Neutrophil (primary cell): ENCODE results near the gene CFAP97D2.
A peak's percentile ranks its signal among the peaks of the same experiment; 100 is the strongest.
"Not testable (repeated sequence)": the region's sequence is repeated elsewhere in the genome, so short reads cannot be mapped to it uniquely, and the experiment has no call there.

ENCODE experiments used
- H3K27ac ChIP-seq: fragments of 200-600 bp; sonication (generic); 2 replicates; pipeline ENCODE4 v1.5.1; 2016; ENCODE audit warnings: mild to moderate bottlenecking, moderate library complexity
- H3K27me3 ChIP-seq: fragments of 200-600 bp; sonication (generic); 2 replicates; pipeline ENCODE4 v1.6.0; 2016; ENCODE audit warnings: mild to moderate bottlenecking
- H3K36me3 ChIP-seq: fragments of 200-600 bp; sonication (generic); 2 replicates; pipeline ENCODE4 v1.5.1; 2017
- H3K4me1 ChIP-seq, 2 experiments: fragments of 200-600 bp in 1 of 2; sonication (generic) in 1 of 2; 1 replicate in 1 of 2; 2 replicates in 1 of 2; pipeline versions ENCODE4 v1.5.1 to v1.6.1; 2013 to 2016; ENCODE audit warnings: low read depth in 1 of 2, low read length in 1 of 2, mild to moderate bottlenecking in 1 of 2, moderate library complexity in 1 of 2; ENCODE audit not compliant: control insufficient read depth in 1 of 2, insufficient read depth in 1 of 2
- H3K4me3 ChIP-seq, 2 experiments: fragments of 200-600 bp in 1 of 2; sonication (generic) in 1 of 2; 1 replicate in 1 of 2; 2 replicates in 1 of 2; pipeline ENCODE4 v1.5.1; 2013 to 2016; ENCODE audit warnings: low read depth in 1 of 2, low read length in 1 of 2, mild to moderate bottlenecking in 1 of 2, moderate library complexity in 1 of 2
- H3K9me3 ChIP-seq: fragments of 200-600 bp; sonication (generic); 2 replicates; pipeline ENCODE4 v1.5.1; 2016
- TF ChIP-seq, protein P1 (sequence below): fragments of 200-600 bp; sonication (generic); IDR thresholded peaks from 2 replicates; pipeline ENCODE4 v1.5.1; 2016; ENCODE audit warnings: antibody characterized with exemption

CFAP97D2 gene

DNA sequence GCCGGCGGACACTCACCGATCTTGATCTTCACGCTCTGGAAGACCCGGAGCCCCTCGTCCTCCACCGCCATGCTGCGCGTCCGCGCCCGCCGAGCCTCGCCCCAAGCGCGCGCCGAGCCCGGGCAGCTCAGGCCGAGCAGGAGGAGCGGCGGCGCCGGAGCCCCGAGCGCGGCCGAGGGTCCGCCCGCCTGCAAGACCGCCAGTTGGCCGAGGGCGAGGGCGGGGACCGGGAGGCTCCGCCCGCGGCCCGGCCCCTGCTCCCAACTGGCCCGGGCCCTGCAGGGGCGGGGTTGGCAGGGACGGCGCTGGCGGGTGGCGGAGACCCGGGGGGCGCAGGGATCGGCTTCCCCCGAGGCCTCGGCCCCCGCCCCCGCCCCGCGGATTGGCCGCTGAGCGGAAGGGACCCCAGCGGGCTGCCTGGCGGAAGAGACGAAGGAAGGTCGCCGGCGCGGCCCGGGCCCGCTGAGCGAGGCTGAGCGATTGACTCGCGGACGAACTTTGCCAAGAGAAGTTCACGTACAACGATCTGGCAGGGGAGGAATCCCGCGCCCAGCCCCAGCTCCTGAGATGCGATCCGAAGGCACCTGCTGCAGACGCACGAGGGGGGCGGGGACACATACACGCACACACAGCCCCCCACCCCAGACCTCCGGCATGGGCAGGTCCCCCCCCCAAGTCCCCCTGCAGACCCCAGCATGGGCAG, 46.5 kb upstream of the CFAP97D2 start, which contains the start of gene RASA3:
Gene RASA3 (minus strand): TSS at position 205 of the 703 bp plus-strand sequence. CDS start 134 bp downstream, at position 71.
- no peaks in the 10 kb centered on the region for H3K9me3 ChIP-seq
- peaks cover 43 to 47% of the 10 kb centered on the region in 2 experiments for H3K4me1 ChIP-seq
- TF ChIP-seq, protein P1, sequence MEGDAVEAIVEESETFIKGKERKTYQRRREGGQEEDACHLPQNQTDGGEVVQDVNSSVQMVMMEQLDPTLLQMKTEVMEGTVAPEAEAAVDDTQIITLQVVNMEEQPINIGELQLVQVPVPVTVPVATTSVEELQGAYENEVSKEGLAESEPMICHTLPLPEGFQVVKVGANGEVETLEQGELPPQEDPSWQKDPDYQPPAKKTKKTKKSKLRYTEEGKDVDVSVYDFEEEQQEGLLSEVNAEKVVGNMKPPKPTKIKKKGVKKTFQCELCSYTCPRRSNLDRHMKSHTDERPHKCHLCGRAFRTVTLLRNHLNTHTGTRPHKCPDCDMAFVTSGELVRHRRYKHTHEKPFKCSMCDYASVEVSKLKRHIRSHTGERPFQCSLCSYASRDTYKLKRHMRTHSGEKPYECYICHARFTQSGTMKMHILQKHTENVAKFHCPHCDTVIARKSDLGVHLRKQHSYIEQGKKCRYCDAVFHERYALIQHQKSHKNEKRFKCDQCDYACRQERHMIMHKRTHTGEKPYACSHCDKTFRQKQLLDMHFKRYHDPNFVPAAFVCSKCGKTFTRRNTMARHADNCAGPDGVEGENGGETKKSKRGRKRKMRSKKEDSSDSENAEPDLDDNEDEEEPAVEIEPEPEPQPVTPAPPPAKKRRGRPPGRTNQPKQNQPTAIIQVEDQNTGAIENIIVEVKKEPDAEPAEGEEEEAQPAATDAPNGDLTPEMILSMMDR = no peak
- H3K27ac ChIP-seq = peak within 1 kb of the TSS; percentile 87
- peak within 1 kb of the TSS; percentile 84 to 87 for H3K4me3 ChIP-seq
- no peaks in the 10 kb centered on the region for H3K36me3 ChIP-seq
- H3K27me3 ChIP-seq = peaks cover 34% of the 10 kb centered on the region

DNA sequence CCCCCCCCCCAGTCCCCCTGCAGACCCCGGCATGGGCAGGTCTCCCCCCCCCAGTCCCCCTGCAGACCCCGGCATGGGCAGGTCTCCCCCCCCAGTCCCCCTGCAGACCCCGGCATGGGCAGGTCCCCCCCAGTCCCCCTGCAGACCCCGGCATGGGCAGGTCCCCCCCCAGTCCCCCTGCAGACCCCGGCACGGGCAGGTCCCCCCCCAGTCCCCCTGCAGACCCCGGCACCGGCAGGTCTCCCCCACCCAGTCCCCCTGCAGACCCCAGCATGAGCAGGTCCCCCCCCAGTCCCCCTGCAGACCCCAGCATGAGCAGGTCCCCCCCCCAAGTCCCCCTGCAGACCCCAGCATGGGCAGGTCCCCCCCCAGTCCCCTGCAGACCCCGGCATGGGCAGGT, 45.9 kb upstream of the CFAP97D2 start:
- not testable (repeated sequence) for H3K27ac ChIP-seq, H3K36me3 ChIP-seq, H3K9me3 ChIP-seq, H3K4me3 ChIP-seq
- Histone ChIP-seq H3K4me1 (peaks cover 40 to 45% of the 10 kb centered on the region in 2 experiments), H3K27me3 (peaks cover 34% of the 10 kb centered on the region)

DNA sequence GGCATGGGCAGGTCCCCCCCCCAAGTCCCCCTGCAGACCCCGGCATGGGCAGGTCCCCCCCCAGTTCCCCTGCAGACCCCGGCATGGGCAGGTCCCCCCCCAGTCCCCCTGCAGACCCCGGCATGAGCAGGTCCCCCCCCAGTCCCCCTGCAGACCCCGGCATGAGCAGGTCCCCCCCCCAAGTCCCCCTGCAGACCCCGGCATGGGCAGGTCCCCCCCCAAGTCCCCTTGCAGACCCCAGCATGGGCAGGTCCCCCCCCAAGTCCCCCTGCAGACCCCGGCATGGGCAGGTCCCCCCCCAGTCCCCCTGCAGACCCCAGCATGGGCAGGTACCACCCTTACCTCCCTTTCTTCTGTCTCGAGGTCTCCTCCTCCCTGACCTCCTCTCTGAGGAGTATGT, 45.5 kb upstream of the CFAP97D2 start:
- Histone ChIP-seq H3K4me1 (peaks cover 36 to 41% of the 10 kb centered on the region in 2 experiments), H3K27me3 (peaks cover 34% of the 10 kb centered on the region)
- not testable (repeated sequence) for H3K4me3 ChIP-seq, H3K9me3 ChIP-seq, H3K36me3 ChIP-seq, H3K27ac ChIP-seq

DNA sequence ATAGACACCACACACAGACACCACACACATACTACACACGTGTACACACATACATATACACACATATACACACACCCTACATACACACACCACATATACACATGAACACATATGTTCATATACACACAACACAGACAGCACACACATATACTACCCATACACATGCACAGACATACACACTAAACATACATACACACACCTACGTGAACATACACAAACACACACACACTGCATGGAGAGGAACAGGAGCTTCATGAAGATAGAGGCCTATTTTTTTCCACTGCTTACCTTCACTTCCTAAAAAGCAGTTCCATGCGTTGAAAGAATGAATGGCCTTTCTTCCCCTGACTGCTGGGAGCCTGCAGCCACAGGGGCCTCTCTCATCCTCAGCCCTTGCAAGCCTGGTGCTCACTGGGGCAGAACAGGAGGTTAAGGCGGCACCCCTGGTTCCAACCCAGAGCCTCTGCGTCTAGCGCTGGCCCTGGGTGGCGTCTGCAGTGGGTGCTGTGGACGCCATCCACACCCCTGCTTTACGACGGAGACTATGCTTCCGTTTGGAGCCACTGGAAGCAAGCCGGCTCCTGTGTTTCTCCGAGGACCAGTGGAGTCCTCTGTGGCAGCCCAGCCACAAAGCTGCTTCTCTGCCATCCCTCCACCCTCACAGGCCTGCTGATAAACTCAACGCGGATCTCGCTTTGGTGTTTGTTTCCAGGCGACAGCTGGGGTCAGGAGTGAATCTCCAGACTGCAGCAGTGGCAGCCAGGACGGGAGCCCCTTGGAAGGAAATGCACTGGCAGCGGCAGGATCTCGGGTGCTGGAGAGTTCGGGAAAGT, 44.7 kb upstream of the CFAP97D2 start:
- H3K4me3 ChIP-seq = no peak overlapping the region
- H3K4me1 ChIP-seq = peaks cover 28 to 33% of the 10 kb centered on the region in 2 experiments
- no peaks in the 10 kb centered on the region for H3K36me3 ChIP-seq
- peaks cover 34% of the 10 kb centered on the region for H3K27me3 ChIP-seq
- H3K27ac ChIP-seq = peak overlapping the region; percentile 35
- H3K9me3 ChIP-seq = no peaks in the 10 kb centered on the region
- TF ChIP-seq, protein P1 = no peak

DNA sequence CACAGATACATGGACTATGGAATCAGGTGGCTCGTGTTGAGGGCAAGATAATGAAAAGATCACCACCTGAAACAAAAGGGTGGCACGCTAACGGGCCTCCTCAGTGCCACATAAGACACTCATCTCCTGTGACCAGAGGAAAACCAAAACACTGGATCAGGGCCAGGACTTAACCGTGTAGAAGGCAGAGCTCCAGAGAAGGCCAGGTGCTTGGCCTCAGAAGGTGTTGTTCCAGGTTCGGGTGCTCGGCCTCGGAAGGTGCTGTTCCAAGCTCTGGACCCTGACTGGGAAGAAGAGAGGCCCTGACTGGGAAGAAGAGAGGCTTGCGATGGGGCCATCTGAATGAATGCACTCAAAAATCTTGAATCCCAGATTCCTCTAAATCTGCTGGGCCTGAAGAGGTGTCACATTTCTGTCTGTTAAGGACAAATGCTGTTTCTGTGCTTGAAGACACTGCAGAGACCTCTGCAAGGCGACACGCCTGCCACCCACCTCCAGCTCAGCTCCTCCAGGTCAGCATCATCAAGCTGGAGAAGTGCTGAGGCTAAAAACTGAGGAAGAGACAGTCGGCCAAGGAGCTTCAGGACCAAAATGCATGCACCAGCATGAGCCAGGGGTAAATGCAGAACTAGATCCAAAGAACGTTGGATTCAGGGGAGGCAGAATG, 44.0 kb upstream of the CFAP97D2 start:
- TF ChIP-seq, protein P1 = no peak
- H3K36me3 ChIP-seq = no peaks in the 10 kb centered on the region
- peaks cover 21 to 26% of the 10 kb centered on the region in 2 experiments for H3K4me1 ChIP-seq
- no peak overlapping the region for H3K27ac ChIP-seq
- H3K4me3 ChIP-seq = no peak overlapping the region
- H3K27me3 ChIP-seq = peaks cover 37% of the 10 kb centered on the region
- no peaks in the 10 kb centered on the region for H3K9me3 ChIP-seq

DNA sequence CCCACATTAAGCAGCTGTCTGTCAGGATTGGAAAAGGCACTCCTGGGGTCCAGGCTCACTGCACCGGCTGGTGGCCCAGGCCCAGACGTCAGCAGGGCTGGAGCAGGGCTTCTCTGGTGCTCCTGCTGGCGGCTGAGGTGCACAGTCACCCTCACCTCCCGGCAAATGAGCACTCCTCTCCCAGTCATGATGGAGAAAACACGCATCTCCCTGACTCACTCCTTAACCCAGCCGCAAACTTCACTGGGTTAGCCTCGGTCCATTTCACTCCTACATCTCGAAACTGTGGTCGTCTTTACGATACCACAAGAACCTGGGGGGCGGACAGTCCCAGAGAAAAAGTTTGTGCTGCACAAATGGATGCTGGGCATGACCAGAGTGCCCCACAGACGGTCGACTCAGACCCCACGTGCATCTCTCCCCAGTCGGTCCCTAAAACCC, 43.3 kb upstream of the CFAP97D2 start:
- Histone ChIP-seq H3K4me1 (peaks cover 14 to 19% of the 10 kb centered on the region in 2 experiments), H3K27ac (no peak overlapping the region), H3K36me3 (no peaks in the 10 kb centered on the region), H3K4me3 (no peak overlapping the region), H3K9me3 (no peaks in the 10 kb centered on the region), H3K27me3 (peaks cover 37% of the 10 kb centered on the region)
- TF ChIP-seq, protein P1 = no peak
